Measurements from ENCODE around the gene ZNF169.
"Not testable (repeated sequence)": the region's sequence is repeated elsewhere in the genome, so short reads cannot be mapped to it uniquely, and the experiment has no call there.

- not testable (repeated sequence) for TF ChIP-seq CTCF, POLR2A, EP300 (IDR thresholded peaks at IDR 0.05)
These were observed 82.6 kb downstream of the ZNF169 start for GRCh38 chr9:94341703-94342102.

Data from tibial nerve (tissue), 4 donors.